NB4 (cell line): Measurements from ENCODE around the gene ENAH.

Experiments
- DNase-seq: peaks from one replicate; pipeline ENCODE4 v3.0.0; 2010; ENCODE audit warnings: low read depth
- H3K4me3 ChIP-seq: one replicate; pipeline ENCODE4 v1.5.1; 2011; ENCODE audit warnings: mild to moderate bottlenecking, low read depth, low read length, moderate library complexity
- CTCF ChIP-seq: IDR thresholded peaks from one replicate; pipeline ENCODE4 v1.5.1; 2012; ENCODE audit warnings: low read depth, low read length
- MAX ChIP-seq: IDR thresholded peaks from 2 replicates; pipeline ENCODE4 v1.6.1; 2011; ENCODE audit warnings: low read depth, low read length
- MYC ChIP-seq: IDR thresholded peaks from 2 replicates; pipeline ENCODE4 v1.6.1; 2011; ENCODE audit warnings: low read depth, low read length
- POLR2A ChIP-seq: IDR thresholded peaks from 2 replicates; pipeline ENCODE4 v1.6.1; 2011; ENCODE audit warnings: mild to moderate bottlenecking; ENCODE audit not compliant: insufficient read length; ENCODE audit errors: extremely low read depth

ENAH gene

GRCh38 chr1:225524570-225524969 lies 128.4 kb downstream of the ENAH start:
- H3K4me3 ChIP-seq, result no peak overlapping the region
- TF ChIP-seq MAX, result no peak
- no peak for TF ChIP-seq CTCF
- no peak for TF ChIP-seq MYC
- no peak for DNase-seq

GRCh38 chr1:225523263-225523950 lies 129.5 kb downstream of the ENAH start:
- no peak for DNase-seq
- TF ChIP-seq MYC (no peak), MAX (no peak), POLR2A (no peak), CTCF (no peak)
- H3K4me3 ChIP-seq, result no peak overlapping the region

- TF ChIP-seq MAX, result no peak
- TF ChIP-seq CTCF, result no peak
- no peak for TF ChIP-seq MYC
- TF ChIP-seq POLR2A, result no peak
- DNase-seq, result no peak
Observed at GRCh38 chr1:225522588-225523262, 130.2 kb downstream of the ENAH start.

GRCh38 chr1:225520587-225521227 lies 132.2 kb downstream of the ENAH start:
- no peak for TF ChIP-seq CTCF
- H3K4me3 ChIP-seq, result no peak overlapping the region
- DNase-seq, result no peak

More at GRCh38 chr1:225522588-225523262, 130.2 kb downstream of the ENAH start:
- H3K4me3 ChIP-seq, result no peak overlapping the region

- DNase-seq, result no peak
- no peak overlapping the region for H3K4me3 ChIP-seq
- TF ChIP-seq POLR2A (no peak), CTCF (no peak), MAX (no peak), MYC (no peak)
Observed at GRCh38 chr1:225519166-225519863, 133.6 kb downstream of the ENAH start.
